GM23248 (cell line): ENCODE measurements around the gene HEG1.

Source experiments
- EZH2 ChIP-seq: fragments of 200-600 bp; sonication (generic); IDR thresholded peaks from 2 replicates; pipeline ENCODE4 v1.6.1; 2018; ENCODE audit warnings: antibody characterized with exemption, mild to moderate bottlenecking; ENCODE audit not compliant: insufficient read depth, poor library complexity, severe bottlenecking
- EZH2phosphoT487 ChIP-seq: fragments of 200-600 bp; sonication (generic); IDR thresholded peaks from 2 replicates; pipeline ENCODE4 v1.6.1; 2018; ENCODE audit warnings: antibody characterized with exemption, moderate library complexity, mild to moderate bottlenecking, low read depth; ENCODE audit not compliant: insufficient read depth

DNA sequence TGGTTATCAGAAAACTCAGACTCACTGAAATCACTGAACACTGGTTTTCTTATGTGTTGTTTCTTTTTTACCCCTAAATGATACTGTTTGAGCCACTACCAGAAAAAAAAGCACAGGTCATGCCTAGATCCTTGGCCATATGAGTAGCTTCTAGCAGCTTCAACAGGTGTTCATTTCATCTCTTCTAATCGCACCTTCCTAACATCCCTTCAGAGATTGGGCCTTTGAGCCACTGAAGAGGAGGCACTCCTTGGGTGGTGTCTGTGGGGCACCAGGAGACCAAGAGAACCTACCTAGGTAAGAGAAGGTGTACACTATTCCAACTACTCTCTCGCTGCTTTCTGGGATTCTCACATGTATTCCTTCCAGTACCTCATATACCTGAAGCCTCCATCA is 2.5 kb downstream of the HEG1 start:
- TF ChIP-seq EZH2 (no peak), EZH2phosphoT487 (no peak)
